Occipital lobe (tissue), 2 donors: ENCODE results near the gene COL8A2. TPM values are rescaled to one million over a fixed set of nuclear protein-coding genes. Genes with fewer than 3 reads are reported as not detected.

ENCODE experiments used
- DNase-seq: peaks from one replicate; lab custom pipeline; 2025; lab: John Stamatoyannopoulos, UW
- total RNA-seq: library from RNA; depleted of rRNA; stranded (reverse); fragments of >200 nt; gene quantifications from one replicate; pipeline ENCODE4 v1.2.3, GENCODE V29; 2014

Gene COL8A2
- total RNA-seq, 1 donor from 2014 or later = 1.1 TPM

DNA sequence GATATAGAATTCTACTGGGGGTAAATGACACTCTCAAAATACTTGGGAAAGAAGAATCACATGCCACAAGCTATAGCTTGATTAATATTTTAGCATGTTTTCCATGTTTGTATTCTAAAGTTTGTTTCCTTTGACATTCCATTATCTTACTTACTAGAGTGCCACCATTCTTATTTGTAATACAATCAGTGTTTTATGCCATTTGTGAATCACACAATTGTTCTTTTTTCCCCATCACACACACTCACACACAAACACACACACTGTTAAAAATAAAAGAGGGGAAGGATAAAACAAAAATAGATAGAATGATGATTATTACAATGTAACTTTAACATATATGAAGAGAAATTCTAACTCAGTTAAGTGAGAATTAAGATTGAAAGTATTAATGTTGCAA is 57.2 kb downstream of the COL8A2 start:
- no peak for DNase-seq

DNA sequence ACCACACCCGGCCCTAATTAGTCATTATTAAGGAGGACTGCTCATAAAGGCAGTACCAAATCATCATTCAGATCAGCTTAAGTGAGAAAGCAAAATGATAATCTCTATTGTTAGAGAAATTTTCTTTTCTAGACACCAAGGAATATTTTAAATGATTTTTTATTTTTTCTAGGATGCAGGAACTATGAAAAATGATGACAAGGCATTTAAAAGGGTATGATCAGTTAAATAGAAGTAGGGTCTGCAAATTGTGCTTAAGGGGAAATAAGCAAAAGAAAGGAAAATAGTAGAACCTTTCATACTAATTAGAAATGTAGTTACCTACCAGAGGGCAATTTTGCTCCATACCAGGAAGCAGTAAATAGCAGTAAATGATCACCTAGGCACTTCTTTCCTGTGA is 62.7 kb downstream of the COL8A2 start:
- DNase-seq = no peak

GRCh38 chr1:36055706-36056105 is 69.3 kb downstream of the COL8A2 start:
- no peak for DNase-seq

GRCh38 chr1:36053978-36054377 is 71.0 kb downstream of the COL8A2 start:
- no peak for DNase-seq

GRCh38 chr1:36051821-36052220 is 73.2 kb downstream of the COL8A2 start:
- DNase-seq = no peak

Other genes starting within 250 kb of the COL8A2 start
- gene AGO1, start 242.0 kb downstream of the COL8A2 start, total RNA-seq = 17.0 TPM
- gene AGO3, start 194.1 kb downstream of the COL8A2 start, total RNA-seq = 28.1 TPM
- gene TEKT2, start 41.1 kb downstream of the COL8A2 start, total RNA-seq = 9.2 TPM
- 19.5 TPM for gene ADPRS, start 36.3 kb downstream of the COL8A2 start, total RNA-seq
- 40.1 TPM for gene TRAPPC3, start 24.3 kb upstream of the COL8A2 start, total RNA-seq
- 49.6 TPM for gene MAP7D1, start 30.9 kb upstream of the COL8A2 start, total RNA-seq
- 80.6 TPM for gene THRAP3, start 99.2 kb upstream of the COL8A2 start, total RNA-seq
- 3.0 TPM for gene SH3D21, start 181.1 kb upstream of the COL8A2 start, total RNA-seq
- gene EVA1B, start 198.4 kb upstream of the COL8A2 start, total RNA-seq = 4.5 TPM